DND-41 (cell line): ENCODE measurements around the gene FLVCR2.

Experiments used
- EZH2 ChIP-seq: IDR thresholded peaks from 3 replicates; pipeline ENCODE4 v1.6.1; 2012; ENCODE audit warnings: borderline replicate concordance, low read depth, mild to moderate bottlenecking, moderate library complexity, low read length, inconsistent platforms; ENCODE audit not compliant: severe bottlenecking
- TF ChIP-seq, protein P1 (sequence below): IDR thresholded peaks from 2 replicates; pipeline ENCODE4 v1.5.1; 2012; ENCODE audit warnings: borderline replicate concordance, low read length, moderate library complexity, mild to moderate bottlenecking; ENCODE audit not compliant: poor library complexity, severe bottlenecking; ENCODE audit errors: extremely low read depth

DNA sequence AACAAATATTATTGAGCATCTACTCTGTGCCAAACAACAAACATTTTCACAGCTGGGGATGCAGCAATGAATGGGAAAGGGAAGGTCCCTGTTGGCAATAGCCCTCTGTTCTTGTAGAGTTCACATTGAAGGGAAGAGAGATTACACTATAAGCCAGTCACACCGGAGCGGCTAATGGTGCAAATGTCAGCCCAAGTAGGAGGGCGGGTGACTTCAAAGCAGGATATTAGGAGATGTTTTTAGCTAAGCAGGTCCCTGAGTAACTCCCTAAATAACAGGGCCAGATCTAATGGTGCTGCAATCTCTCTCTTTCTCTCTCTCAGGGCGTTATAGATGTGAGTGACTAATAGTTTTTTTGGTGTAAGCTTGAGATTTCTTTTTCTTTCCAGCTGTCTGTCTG is 30.7 kb downstream of the FLVCR2 start:
- TF ChIP-seq, protein P1, sequence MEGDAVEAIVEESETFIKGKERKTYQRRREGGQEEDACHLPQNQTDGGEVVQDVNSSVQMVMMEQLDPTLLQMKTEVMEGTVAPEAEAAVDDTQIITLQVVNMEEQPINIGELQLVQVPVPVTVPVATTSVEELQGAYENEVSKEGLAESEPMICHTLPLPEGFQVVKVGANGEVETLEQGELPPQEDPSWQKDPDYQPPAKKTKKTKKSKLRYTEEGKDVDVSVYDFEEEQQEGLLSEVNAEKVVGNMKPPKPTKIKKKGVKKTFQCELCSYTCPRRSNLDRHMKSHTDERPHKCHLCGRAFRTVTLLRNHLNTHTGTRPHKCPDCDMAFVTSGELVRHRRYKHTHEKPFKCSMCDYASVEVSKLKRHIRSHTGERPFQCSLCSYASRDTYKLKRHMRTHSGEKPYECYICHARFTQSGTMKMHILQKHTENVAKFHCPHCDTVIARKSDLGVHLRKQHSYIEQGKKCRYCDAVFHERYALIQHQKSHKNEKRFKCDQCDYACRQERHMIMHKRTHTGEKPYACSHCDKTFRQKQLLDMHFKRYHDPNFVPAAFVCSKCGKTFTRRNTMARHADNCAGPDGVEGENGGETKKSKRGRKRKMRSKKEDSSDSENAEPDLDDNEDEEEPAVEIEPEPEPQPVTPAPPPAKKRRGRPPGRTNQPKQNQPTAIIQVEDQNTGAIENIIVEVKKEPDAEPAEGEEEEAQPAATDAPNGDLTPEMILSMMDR: no peak
- no peak for TF ChIP-seq EZH2
